ENCODE results near the gene NMRK1. TPM values are rescaled to one million over a fixed set of nuclear protein-coding genes. Genes with fewer than 3 reads are reported as not detected.

NMRK1 gene
- total RNA-seq, 1 experiment from 2014 or later: 36.2 TPM

GRCh38 chr9:75120686-75121085, 32.7 kb upstream of the NMRK1 start:
- H3K27ac ChIP-seq: no peak overlapping the region
- ChIA-PET CTCF (no interaction called here), POLR2A (ENCODE audit: unreplicated experiment) (no interaction called here)
- no peak overlapping the region for H3K4me3 ChIP-seq
- H4K20me1 ChIP-seq (ENCODE audit: insufficient read depth): no peaks in the 10 kb centered on the region; the same call in 1 of the 2 replicates
- H3K9me3 ChIP-seq (ENCODE audit: insufficient read depth, low read depth): no peaks in the 10 kb centered on the region; the same call in 1 of the 2 replicates
- H3K36me3 ChIP-seq (ENCODE audit: low read depth): peaks cover 11% of the 10 kb centered on the region; the same call in 1 of the 2 replicates
- H2AFZ ChIP-seq: no peak overlapping the region
- no peak overlapping the region for H3K4me2 ChIP-seq
- H3K79me2 ChIP-seq (ENCODE audit: low read depth): no peaks in the 10 kb centered on the region; the same call in 1 of the 2 replicates
- no TSS peak for BruUV-seq (replicated peaks)
- no peak for TF ChIP-seq EZH2 (IDR thresholded peaks at IDR 0.05; ENCODE audit: low read depth)
- TF ChIP-seq, protein P1, sequence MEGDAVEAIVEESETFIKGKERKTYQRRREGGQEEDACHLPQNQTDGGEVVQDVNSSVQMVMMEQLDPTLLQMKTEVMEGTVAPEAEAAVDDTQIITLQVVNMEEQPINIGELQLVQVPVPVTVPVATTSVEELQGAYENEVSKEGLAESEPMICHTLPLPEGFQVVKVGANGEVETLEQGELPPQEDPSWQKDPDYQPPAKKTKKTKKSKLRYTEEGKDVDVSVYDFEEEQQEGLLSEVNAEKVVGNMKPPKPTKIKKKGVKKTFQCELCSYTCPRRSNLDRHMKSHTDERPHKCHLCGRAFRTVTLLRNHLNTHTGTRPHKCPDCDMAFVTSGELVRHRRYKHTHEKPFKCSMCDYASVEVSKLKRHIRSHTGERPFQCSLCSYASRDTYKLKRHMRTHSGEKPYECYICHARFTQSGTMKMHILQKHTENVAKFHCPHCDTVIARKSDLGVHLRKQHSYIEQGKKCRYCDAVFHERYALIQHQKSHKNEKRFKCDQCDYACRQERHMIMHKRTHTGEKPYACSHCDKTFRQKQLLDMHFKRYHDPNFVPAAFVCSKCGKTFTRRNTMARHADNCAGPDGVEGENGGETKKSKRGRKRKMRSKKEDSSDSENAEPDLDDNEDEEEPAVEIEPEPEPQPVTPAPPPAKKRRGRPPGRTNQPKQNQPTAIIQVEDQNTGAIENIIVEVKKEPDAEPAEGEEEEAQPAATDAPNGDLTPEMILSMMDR (conservative IDR thresholded peaks at IDR 0.05): no peak
- no peaks in the 10 kb centered on the region for H3K4me1 ChIP-seq (replicated peaks; ENCODE audit: insufficient read depth)
- DNase-seq: no peak
- H3F3A ChIP-seq (ENCODE audit: insufficient read depth, low read depth): no peaks in the 10 kb centered on the region
- H3K27me3 ChIP-seq (ENCODE audit: insufficient read depth, low read depth): no peaks in the 10 kb centered on the region
- intact Hi-C loops (cut with micrococcal nuclease; ENCODE audit: unreplicated experiment): no loop called here
- H3K9me2 ChIP-seq (ENCODE audit: insufficient read depth): no peaks in the 10 kb centered on the region

DNA sequence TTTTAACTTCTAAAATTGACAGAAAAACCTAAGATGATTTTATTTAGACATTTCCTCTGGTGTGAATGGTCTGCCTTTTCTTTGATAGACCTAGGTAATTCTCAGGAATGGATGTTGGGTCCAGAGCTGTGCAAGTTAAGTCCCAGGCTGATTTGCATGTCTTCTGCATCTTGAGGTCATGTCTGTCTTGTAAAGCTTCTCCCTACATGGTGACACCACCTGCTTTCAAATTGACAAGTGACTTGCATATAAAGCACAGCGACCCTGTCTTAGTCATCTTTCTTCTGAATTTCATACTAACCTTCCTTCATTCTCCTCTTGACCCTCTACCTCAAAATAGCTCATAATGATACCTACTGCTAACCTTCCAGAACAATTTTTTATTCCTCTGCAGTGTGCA, 29.6 kb upstream of the NMRK1 start:
- H3K4me1 ChIP-seq (replicated peaks; ENCODE audit: insufficient read depth): no peaks in the 10 kb centered on the region
- no TSS peak for BruUV-seq (replicated peaks)
- peaks cover 22% of the 10 kb centered on the region for H3K79me2 ChIP-seq (ENCODE audit: low read depth)
- no peaks in the 10 kb centered on the region; the same call in 1 of the 2 replicates for H4K20me1 ChIP-seq (ENCODE audit: insufficient read depth)
- H3K4me2 ChIP-seq: no peak overlapping the region
- CTCF ChIA-PET: no interaction called here
- intact Hi-C loops (cut with micrococcal nuclease; ENCODE audit: unreplicated experiment): no loop called here
- H3F3A ChIP-seq (ENCODE audit: insufficient read depth, low read depth): no peaks in the 10 kb centered on the region
- H3K27me3 ChIP-seq (ENCODE audit: insufficient read depth, low read depth): no peaks in the 10 kb centered on the region
- peaks cover 11% of the 10 kb centered on the region; the same call in 1 of the 2 replicates for H3K36me3 ChIP-seq (ENCODE audit: low read depth)
- no peaks in the 10 kb centered on the region; the same call in 1 of the 2 replicates for H3K9me3 ChIP-seq (ENCODE audit: insufficient read depth, low read depth)
- H3K27ac ChIP-seq: no peak overlapping the region
- no peak overlapping the region for H2AFZ ChIP-seq
- DNase-seq: no peak
- TF ChIP-seq EZH2 (IDR thresholded peaks at IDR 0.05; ENCODE audit: low read depth): no peak
- TF ChIP-seq, protein P1 (conservative IDR thresholded peaks at IDR 0.05): no peak
- H3K9me2 ChIP-seq (ENCODE audit: insufficient read depth): no peaks in the 10 kb centered on the region
- POLR2A ChIA-PET (ENCODE audit: unreplicated experiment): no interaction called here
- no peak overlapping the region for H3K4me3 ChIP-seq

DNA sequence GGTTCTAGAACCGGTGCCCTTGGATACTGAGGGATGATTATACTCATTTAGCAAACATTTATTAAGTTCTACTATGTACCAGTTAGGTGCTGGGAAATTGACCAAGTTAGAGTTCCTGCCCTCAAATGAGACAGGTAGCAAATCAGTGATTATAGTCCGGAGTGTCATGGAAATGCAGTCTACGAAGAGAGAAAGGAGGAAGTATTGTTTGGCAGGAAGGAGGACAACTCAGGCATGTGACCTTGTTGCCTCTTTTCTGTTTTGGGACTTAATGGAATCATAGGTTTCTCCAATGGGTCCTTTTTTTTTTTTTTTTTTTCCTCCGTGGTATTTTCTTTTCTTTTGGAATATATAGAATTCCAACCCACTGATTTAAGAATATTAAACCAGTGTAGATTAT, 28.4 kb upstream of the NMRK1 start:
- Histone ChIP-seq H3K4me3 (no peak overlapping the region), H2AFZ (no peak overlapping the region), H3K4me2 (no peak overlapping the region), H3K36me3 (ENCODE audit: low read depth) (peaks cover 11% of the 10 kb centered on the region; the same call in 1 of the 2 replicates), H3K79me2 (ENCODE audit: low read depth) (peaks cover 27% of the 10 kb centered on the region), H3K4me1 (replicated peaks; ENCODE audit: insufficient read depth) (peaks cover 9% of the 10 kb centered on the region), H4K20me1 (ENCODE audit: insufficient read depth) (no peaks in the 10 kb centered on the region; the same call in 1 of the 2 replicates), H3K27ac (no peak overlapping the region), H3K9me3 (ENCODE audit: insufficient read depth, low read depth) (no peaks in the 10 kb centered on the region; the same call in 1 of the 2 replicates), H3K27me3 (ENCODE audit: insufficient read depth, low read depth) (no peaks in the 10 kb centered on the region), H3F3A (ENCODE audit: insufficient read depth, low read depth) (peaks cover 6% of the 10 kb centered on the region), H3K9me2 (ENCODE audit: insufficient read depth) (no peaks in the 10 kb centered on the region)
- POLR2A ChIA-PET (ENCODE audit: unreplicated experiment): no interaction called here
- TF ChIP-seq, protein P1 (conservative IDR thresholded peaks at IDR 0.05): no peak
- TF ChIP-seq EZH2 (IDR thresholded peaks at IDR 0.05; ENCODE audit: low read depth): no peak
- intact Hi-C loops (cut with micrococcal nuclease; ENCODE audit: unreplicated experiment): no loop called here
- no TSS peak for BruUV-seq (replicated peaks)
- no peak for DNase-seq
- CTCF ChIA-PET: no interaction called here

Data from PC-9 (cell line).